HepG2 (cell line): ENCODE results near the gene NUDT8. TPM values are rescaled to one million over a fixed set of nuclear protein-coding genes. Genes with fewer than 3 reads are reported as not detected.

Experiments used
- NBN ChIP-seq: fragments of 450-650 bp; conservative IDR thresholded peaks from 2 replicates; pipeline ENCODE4 v1.6.1; 2017
- PAWR ChIP-seq: sonication (generic); formaldehyde crosslinking; IDR thresholded peaks from 2 replicates; pipeline ENCODE4 v1.4.0; 2020; ENCODE audit warnings: missing genetic modification reagents, mild to moderate bottlenecking, borderline replicate concordance
- TARDBP ChIP-seq: sonication (generic); formaldehyde crosslinking; IDR thresholded peaks from 2 replicates; pipeline ENCODE4 v1.8.0; 2022; ENCODE audit warnings: mild to moderate bottlenecking, missing genetic modification reagents
- U2AF1 ChIP-seq: fragments of 200-400 bp; formaldehyde crosslinking; optimal IDR thresholded peaks from 2 replicates; pipeline ENCODE3; 2017; ENCODE audit warnings: mild to moderate bottlenecking, low read depth, low read length
- ZBTB21 ChIP-seq: sonication (generic); formaldehyde crosslinking; IDR thresholded peaks from 2 replicates; pipeline ENCODE4 v1.4.0; 2020; ENCODE audit warnings: missing genetic modification reagents
- ZFP62 ChIP-seq: sonication (generic); formaldehyde crosslinking; IDR thresholded peaks from 2 replicates; pipeline ENCODE4 v1.4.0; 2020; ENCODE audit warnings: missing genetic modification reagents
- ZNF431 ChIP-seq: sonication (generic); formaldehyde crosslinking; IDR thresholded peaks from 2 replicates; pipeline ENCODE4 v1.9.0; 2022; ENCODE audit warnings: missing genetic modification reagents, low read depth, mild to moderate bottlenecking, borderline replicate concordance
- ZNF713 ChIP-seq: sonication (generic); formaldehyde crosslinking; IDR thresholded peaks from 2 replicates; pipeline ENCODE4 v1.4.0; 2020; ENCODE audit warnings: mild to moderate bottlenecking, missing genetic modification reagents
- polyA plus RNA-seq, 8 experiments: library from polyadenylated mRNA; depleted of rRNA in 3 of 8; stranded (reverse) in 7 of 8; unstranded in 1 of 8; fragments of >200 nt; fragmentation: Illumina TruSeq in 4 of 8; extraction: Trizol in 4 of 8; gene quantifications; 2 replicates each; pipeline versions ENCODE4 v1.2.1 to v1.2.3, GENCODE V29; 2011 to 2016; ENCODE audit warnings: low read depth in 4 of 8, missing spikeins in 1 of 8, mixed read lengths in 1 of 8; ENCODE audit not compliant: insufficient read depth in 1 of 8
- total RNA-seq, 5 experiments: library from RNA; depleted of rRNA; stranded (reverse); fragments of >200 nt; fragmentation: Illumina TruSeq; extraction: Trizol; gene quantifications; 2 replicates each; pipeline ENCODE4 v1.2.3, GENCODE V29; 2016; ENCODE audit warnings: low read depth in 1 of 5
- TF ChIP-seq, protein P1 (sequence below): sonication (generic); formaldehyde crosslinking; IDR thresholded peaks from 2 replicates; pipeline ENCODE4 v1.5.0; 2020; ENCODE audit warnings: mild to moderate bottlenecking, missing genetic modification reagents, borderline replicate concordance
- TF ChIP-seq, protein P2 (sequence below): sonication (generic); formaldehyde crosslinking; IDR thresholded peaks from 2 replicates; pipeline ENCODE4 v1.4.0; 2020; ENCODE audit warnings: missing genetic modification reagents

NUDT8 gene
- total and polyA plus RNA-seq, 2 of the 13 experiments (the other 11 are each of a cell fraction or from before 2014, with no cell fraction given) = 6.7 to 25.8 TPM

DNA sequence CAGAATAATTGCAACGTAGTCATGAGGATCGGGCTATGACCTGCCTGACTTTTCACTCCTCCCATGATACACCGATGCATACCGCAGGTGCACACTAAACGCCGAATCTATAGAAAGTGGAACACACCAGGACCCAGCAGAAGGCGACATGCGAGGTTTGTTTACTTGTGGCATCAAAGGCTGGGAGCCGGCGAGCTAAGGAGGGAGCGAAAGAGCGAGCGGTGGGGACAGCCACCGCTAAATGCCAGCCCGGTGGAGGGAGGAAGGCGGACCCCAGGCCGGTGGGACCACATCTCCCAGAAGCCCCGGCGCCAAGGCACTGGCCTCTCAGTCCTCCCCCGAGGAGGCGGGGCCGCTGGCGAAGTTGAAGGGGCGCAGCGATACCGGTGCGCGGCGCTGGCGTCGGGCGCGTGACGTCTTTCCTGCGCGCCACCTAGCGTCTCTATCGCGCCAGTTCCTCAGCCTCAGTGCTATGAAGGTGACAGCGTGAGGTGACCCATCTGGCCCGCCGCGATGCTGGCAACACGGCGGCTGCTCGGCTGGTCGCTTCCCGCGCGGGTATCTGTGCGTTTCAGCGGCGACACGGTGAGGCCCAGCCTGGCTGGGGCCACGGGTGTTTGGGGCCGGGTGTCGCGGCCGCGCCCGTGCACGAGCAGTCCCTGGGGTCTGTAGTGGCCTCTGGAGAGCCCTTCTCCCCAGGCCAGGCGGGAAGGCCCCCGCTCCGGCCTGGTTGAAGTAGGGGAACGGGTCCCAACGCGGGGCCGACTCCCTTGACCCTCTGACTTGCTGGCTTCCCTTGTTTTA, 23.0 kb downstream of the NUDT8 start, which contains the start of gene NDUFV1 (continued):
- TF ChIP-seq U2AF1 (peak; percentile 34), ZNF713 (CRISPR knock-in tag) (no peak; the same call in 1 of the 2 replicates), ZNF431 (CRISPR knock-in tag) (no peak), ZBTB21 (CRISPR knock-in tag) (peak; percentile 85), PAWR (CRISPR knock-in tag) (no peak), NBN (no peak), ZFP62 (CRISPR knock-in tag) (no peak), TARDBP (CRISPR knock-in tag) (no peak)
- TF ChIP-seq, protein P1, sequence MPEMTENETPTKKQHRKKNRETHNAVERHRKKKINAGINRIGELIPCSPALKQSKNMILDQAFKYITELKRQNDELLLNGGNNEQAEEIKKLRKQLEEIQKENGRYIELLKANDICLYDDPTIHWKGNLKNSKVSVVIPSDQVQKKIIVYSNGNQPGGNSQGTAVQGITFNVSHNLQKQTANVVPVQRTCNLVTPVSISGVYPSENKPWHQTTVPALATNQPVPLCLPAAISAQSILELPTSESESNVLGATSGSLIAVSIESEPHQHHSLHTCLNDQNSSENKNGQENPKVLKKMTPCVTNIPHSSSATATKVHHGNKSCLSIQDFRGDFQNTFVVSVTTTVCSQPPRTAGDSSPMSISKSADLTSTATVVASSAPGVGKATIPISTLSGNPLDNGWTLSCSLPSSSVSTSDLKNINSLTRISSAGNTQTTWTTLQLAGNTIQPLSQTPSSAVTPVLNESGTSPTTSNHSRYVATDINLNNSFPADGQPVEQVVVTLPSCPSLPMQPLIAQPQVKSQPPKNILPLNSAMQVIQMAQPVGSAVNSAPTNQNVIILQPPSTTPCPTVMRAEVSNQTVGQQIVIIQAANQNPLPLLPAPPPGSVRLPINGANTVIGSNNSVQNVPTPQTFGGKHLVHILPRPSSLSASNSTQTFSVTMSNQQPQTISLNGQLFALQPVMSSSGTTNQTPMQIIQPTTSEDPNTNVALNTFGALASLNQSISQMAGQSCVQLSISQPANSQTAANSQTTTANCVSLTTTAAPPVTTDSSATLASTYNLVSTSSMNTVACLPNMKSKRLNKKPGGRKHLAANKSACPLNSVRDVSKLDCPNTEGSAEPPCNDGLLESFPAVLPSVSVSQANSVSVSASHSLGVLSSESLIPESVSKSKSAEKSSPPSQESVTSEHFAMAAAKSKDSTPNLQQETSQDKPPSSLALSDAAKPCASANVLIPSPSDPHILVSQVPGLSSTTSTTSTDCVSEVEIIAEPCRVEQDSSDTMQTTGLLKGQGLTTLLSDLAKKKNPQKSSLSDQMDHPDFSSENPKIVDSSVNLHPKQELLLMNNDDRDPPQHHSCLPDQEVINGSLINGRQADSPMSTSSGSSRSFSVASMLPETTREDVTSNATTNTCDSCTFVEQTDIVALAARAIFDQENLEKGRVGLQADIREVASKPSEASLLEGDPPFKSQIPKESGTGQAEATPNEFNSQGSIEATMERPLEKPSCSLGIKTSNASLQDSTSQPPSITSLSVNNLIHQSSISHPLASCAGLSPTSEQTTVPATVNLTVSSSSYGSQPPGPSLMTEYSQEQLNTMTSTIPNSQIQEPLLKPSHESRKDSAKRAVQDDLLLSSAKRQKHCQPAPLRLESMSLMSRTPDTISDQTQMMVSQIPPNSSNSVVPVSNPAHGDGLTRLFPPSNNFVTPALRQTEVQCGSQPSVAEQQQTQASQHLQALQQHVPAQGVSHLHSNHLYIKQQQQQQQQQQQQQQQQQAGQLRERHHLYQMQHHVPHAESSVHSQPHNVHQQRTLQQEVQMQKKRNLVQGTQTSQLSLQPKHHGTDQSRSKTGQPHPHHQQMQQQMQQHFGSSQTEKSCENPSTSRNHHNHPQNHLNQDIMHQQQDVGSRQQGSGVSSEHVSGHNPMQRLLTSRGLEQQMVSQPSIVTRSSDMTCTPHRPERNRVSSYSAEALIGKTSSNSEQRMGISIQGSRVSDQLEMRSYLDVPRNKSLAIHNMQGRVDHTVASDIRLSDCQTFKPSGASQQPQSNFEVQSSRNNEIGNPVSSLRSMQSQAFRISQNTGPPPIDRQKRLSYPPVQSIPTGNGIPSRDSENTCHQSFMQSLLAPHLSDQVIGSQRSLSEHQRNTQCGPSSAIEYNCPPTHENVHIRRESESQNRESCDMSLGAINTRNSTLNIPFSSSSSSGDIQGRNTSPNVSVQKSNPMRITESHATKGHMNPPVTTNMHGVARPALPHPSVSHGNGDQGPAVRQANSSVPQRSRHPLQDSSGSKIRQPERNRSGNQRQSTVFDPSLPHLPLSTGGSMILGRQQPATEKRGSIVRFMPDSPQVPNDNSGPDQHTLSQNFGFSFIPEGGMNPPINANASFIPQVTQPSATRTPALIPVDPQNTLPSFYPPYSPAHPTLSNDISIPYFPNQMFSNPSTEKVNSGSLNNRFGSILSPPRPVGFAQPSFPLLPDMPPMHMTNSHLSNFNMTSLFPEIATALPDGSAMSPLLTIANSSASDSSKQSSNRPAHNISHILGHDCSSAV (CRISPR knock-in tag) = 0 out of 2 replicates have a peak, but pooled peaks have one; percentile 27
- TF ChIP-seq, protein P2, sequence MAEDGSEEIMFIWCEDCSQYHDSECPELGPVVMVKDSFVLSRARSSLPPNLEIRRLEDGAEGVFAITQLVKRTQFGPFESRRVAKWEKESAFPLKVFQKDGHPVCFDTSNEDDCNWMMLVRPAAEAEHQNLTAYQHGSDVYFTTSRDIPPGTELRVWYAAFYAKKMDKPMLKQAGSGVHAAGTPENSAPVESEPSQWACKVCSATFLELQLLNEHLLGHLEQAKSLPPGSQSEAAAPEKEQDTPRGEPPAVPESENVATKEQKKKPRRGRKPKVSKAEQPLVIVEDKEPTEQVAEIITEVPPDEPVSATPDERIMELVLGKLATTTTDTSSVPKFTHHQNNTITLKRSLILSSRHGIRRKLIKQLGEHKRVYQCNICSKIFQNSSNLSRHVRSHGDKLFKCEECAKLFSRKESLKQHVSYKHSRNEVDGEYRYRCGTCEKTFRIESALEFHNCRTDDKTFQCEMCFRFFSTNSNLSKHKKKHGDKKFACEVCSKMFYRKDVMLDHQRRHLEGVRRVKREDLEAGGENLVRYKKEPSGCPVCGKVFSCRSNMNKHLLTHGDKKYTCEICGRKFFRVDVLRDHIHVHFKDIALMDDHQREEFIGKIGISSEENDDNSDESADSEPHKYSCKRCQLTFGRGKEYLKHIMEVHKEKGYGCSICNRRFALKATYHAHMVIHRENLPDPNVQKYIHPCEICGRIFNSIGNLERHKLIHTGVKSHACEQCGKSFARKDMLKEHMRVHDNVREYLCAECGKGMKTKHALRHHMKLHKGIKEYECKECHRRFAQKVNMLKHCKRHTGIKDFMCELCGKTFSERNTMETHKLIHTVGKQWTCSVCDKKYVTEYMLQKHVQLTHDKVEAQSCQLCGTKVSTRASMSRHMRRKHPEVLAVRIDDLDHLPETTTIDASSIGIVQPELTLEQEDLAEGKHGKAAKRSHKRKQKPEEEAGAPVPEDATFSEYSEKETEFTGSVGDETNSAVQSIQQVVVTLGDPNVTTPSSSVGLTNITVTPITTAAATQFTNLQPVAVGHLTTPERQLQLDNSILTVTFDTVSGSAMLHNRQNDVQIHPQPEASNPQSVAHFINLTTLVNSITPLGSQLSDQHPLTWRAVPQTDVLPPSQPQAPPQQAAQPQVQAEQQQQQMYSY = no peak
